Measurements from ENCODE around the gene OR2V2.
"Not testable (repeated sequence)": the region's sequence is repeated elsewhere in the genome, so short reads cannot be mapped to it uniquely, and the experiment has no call there.

OR2V2 gene

GRCh38 chr5:181146927-181147636 lies at the start of gene OR2V2:
OR2V2 (plus strand) TSS chr5:181147586; CDS start chr5:181154943, 7,357 bp downstream.
- not testable (repeated sequence) for DNase-seq

- DNase-seq, result not testable (repeated sequence)
Measured at GRCh38 chr5:181097759-181098491, 49.5 kb upstream of the OR2V2 start.

- no peak for DNase-seq
Measured at GRCh38 chr5:181098762-181099601, 48.4 kb upstream of the OR2V2 start.

- DNase-seq, result no peak
Measured at GRCh38 chr5:181099602-181100086, 47.7 kb upstream of the OR2V2 start.

GRCh38 chr5:181100121-181100875 lies 47.1 kb upstream of the OR2V2 start:
- no peak for DNase-seq

GRCh38 chr5:181101030-181101641 lies 46.2 kb upstream of the OR2V2 start:
- DNase-seq, result not testable (repeated sequence)

GRCh38 chr5:181101930-181102674 lies 45.3 kb upstream of the OR2V2 start:
- DNase-seq, result not testable (repeated sequence)

- not testable (repeated sequence) for DNase-seq
Measured at GRCh38 chr5:181104259-181104568, 43.2 kb upstream of the OR2V2 start.

GRCh38 chr5:181104606-181105390 lies 42.6 kb upstream of the OR2V2 start:
- not testable (repeated sequence) for DNase-seq

GRCh38 chr5:181105391-181106025 lies 41.9 kb upstream of the OR2V2 start:
- DNase-seq, result no peak

GRCh38 chr5:181107699-181108098 lies 39.7 kb upstream of the OR2V2 start:
- no peak for DNase-seq

- no peak for DNase-seq
Measured at GRCh38 chr5:181108578-181109165, 38.7 kb upstream of the OR2V2 start.

- no peak for DNase-seq
Measured at GRCh38 chr5:181109489-181110013, 37.8 kb upstream of the OR2V2 start.

- no peak for DNase-seq
Measured at GRCh38 chr5:181111010-181111409, 36.4 kb upstream of the OR2V2 start.

GRCh38 chr5:181112476-181112875 lies 34.9 kb upstream of the OR2V2 start:
- no peak for DNase-seq

- DNase-seq, result not testable (repeated sequence)
Measured at GRCh38 chr5:181113572-181113971, 33.8 kb upstream of the OR2V2 start.

- DNase-seq, result no peak
Measured at GRCh38 chr5:181114284-181114843, 33.0 kb upstream of the OR2V2 start.

- DNase-seq, result no peak
Measured at GRCh38 chr5:181114844-181115778, 32.3 kb upstream of the OR2V2 start.

Data from NCI-H187 treated with DMSO at 0.1 percent for 48 hours (cell line).